ENCODE measurements around the gene PIK3CD. TPM values are rescaled to one million over a fixed set of nuclear protein-coding genes. Genes with fewer than 3 reads are reported as not detected.

The PIK3CD gene
- total RNA-seq, 4 donors from 2014 or later: 4.2 to 5.4 (median 5.0) TPM

DNA sequence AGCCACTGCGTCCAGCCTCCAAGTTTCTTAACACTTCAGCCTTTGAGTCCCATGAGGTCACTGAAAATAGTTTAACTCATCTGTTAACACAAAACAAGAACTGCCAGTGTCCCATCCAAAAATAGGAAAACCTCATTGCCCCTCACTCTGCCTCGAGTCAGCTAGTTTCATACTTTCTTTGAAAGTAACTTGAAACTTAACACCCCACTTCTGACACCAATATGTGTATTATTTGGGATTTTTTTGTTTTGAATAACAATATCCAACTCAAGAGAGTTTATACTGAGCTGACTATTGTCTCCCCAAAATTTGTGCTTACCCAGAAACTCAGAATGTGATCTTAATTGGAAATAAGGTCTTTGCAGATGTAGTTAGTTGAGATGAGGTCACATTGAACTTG lies 16.9 kb upstream of the PIK3CD start:
- TF ChIP-seq, protein P1, sequence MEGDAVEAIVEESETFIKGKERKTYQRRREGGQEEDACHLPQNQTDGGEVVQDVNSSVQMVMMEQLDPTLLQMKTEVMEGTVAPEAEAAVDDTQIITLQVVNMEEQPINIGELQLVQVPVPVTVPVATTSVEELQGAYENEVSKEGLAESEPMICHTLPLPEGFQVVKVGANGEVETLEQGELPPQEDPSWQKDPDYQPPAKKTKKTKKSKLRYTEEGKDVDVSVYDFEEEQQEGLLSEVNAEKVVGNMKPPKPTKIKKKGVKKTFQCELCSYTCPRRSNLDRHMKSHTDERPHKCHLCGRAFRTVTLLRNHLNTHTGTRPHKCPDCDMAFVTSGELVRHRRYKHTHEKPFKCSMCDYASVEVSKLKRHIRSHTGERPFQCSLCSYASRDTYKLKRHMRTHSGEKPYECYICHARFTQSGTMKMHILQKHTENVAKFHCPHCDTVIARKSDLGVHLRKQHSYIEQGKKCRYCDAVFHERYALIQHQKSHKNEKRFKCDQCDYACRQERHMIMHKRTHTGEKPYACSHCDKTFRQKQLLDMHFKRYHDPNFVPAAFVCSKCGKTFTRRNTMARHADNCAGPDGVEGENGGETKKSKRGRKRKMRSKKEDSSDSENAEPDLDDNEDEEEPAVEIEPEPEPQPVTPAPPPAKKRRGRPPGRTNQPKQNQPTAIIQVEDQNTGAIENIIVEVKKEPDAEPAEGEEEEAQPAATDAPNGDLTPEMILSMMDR (IDR thresholded peaks at IDR 0.05): no peak
- TF ChIP-seq POLR2A (IDR thresholded peaks at IDR 0.05): no peak
- intact Hi-C loops (cut with DNase I; ENCODE audit: low total_unique reads): no loop called here

DNA sequence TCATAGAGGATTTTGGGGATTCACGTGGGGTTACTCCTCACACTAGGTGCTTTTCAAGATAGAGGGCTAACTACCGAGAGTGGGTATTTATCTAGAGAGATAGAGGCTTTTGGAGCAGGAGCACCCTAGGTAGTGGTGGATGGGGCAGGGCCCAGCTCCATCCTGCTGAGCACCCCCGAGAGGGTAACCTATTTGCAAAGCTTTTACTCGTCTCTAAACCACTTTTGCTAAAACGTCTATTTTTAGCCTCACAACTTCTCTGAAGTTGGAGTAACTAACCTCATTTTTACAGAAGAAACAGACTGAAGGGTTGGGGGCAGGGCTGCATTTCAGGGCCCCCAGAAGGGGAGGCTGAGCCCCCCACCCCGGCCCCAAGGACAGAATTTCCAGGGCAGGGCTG lies 12.3 kb upstream of the PIK3CD start:
- H3K4me3 ChIP-seq (ENCODE audit: low read depth, poor library complexity, severe bottlenecking): no peak overlapping the region
- TF ChIP-seq, protein P1 (IDR thresholded peaks at IDR 0.05): no peak
- TF ChIP-seq POLR2A (IDR thresholded peaks at IDR 0.05): no peak
- no peak for DNase-seq (ENCODE audit: low spot score in 2 of 2)
- intact Hi-C loops (cut with DNase I; ENCODE audit: low total_unique reads): no loop called here
- WGBS, 2 donors: 74 to 75% methylated on average over 6 of the region's 6 CpGs

More for the DNA sequence above, 16.9 kb upstream of the PIK3CD start:
- DNase-seq (ENCODE audit: low spot score in 2 of 2): no peak
- H3K4me3 ChIP-seq (ENCODE audit: low read depth, poor library complexity, severe bottlenecking): no peak overlapping the region
- 83 to 85% methylated on average over 2 of the region's 2 CpGs for whole genome bisulfite sequencing, 2 donors

DNA sequence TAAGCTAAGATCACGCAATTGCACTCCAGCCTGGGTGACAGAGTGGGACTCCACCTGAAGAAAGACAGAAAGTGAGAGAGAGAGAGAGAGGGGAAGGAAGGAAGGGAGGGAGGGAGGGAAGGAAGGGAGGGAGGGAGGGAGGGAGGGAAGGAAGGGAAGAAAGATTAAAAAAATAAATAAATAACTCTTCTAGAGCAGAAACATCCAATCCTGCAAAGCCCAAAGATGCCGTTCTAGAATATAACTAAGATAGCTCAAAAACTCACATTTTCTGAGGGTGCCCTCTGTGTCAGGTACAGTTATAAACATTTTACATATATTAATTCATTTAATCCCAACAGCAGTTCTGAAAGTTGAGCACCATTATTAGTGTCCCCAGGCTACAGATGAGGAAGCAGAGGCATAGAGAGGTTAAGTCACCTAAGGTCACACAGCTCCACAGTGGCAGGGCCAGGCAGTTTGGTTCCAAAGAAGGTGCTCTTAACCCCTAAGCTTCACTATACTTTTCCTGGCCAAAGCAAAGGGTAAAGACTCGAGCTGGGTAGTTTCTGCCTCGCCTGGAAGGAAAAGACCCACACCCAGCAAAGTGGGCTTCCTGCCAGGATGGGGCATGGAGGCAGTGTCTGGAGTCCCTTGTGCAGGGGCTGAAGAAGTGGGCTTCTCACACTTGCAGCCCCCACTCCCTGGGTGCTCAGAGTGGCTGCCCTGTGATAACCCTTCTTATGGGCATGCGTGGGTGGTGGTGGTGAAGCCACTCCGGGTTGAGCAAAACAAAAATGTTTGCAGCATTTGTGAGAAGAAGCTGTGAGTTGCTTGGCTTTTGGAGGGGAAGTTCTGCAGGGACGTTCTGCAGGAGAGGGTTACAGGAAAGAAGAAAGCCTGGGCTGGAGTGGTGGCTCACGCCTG lies 7.9 kb upstream of the PIK3CD start:
- WGBS, 2 donors: 59 to 73% methylated on average over 6 to 8 of the region's 8 CpGs
- intact Hi-C loops (cut with DNase I; ENCODE audit: low total_unique reads): no loop called here
- TF ChIP-seq POLR2A (IDR thresholded peaks at IDR 0.05): no peak
- TF ChIP-seq, protein P1 (IDR thresholded peaks at IDR 0.05): no peak

DNA sequence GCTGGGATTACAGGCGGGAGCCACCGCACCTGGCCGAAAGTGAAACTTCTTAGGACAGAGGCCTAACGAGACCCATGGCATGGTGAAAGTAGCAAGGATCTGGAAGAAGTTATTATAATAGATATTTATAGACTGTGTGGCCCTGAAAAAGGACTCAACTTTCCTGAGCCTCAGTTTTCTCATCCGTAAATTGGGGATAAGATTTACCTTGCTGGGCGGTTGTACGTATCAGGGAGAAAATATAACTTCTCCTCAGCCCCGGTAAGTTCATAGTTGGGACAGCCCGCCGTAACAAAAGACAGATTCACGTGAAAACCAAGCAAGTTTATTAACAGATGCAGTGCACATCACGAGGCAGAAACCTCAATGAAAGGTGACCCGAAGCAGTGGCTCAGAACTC lies 5.5 kb upstream of the PIK3CD start:
- intact Hi-C loops (cut with DNase I; ENCODE audit: low total_unique reads): no loop called here
- H3K4me3 ChIP-seq (ENCODE audit: low read depth, poor library complexity, severe bottlenecking): no peak overlapping the region
- WGBS, 2 donors: 94% methylated on average over 13 of the region's 13 CpGs
- DNase-seq (ENCODE audit: low spot score in 2 of 2): no peak
- TF ChIP-seq POLR2A (IDR thresholded peaks at IDR 0.05): no peak
- TF ChIP-seq, protein P1 (IDR thresholded peaks at IDR 0.05): no peak

More for the DNA sequence above, 7.9 kb upstream of the PIK3CD start:
- H3K4me3 ChIP-seq (ENCODE audit: low read depth, poor library complexity, severe bottlenecking): no peak overlapping the region
- DNase-seq (ENCODE audit: low spot score in 2 of 2): no peak

DNA sequence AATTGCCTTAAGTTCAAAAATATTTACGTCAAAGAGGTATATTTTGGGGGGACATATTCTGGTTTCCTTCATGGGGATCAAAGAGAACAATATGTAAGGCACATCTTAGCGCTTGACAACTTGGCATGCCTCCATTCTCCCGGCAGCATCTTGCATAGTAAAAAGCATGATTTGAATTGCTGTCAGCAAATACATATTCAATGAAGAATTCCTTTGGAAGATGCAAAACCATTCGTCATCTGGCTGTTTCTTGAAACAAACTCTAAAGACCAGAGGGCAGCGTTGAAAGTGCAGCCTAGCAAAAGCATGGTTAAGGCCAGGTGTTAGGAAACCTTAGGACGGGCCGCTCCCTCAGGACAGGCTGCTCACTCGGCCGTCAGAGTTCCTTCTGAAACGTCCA lies 3.4 kb upstream of the PIK3CD start:
- 55 to 62% methylated on average over 10 of the region's 10 CpGs for WGBS, 2 donors
- intact Hi-C loops (cut with DNase I; ENCODE audit: low total_unique reads): no loop called here
- TF ChIP-seq, protein P1 (IDR thresholded peaks at IDR 0.05): no peak
- no peak for TF ChIP-seq POLR2A (IDR thresholded peaks at IDR 0.05)

More for the DNA sequence above, 3.4 kb upstream of the PIK3CD start:
- H3K4me3 ChIP-seq (ENCODE audit: low read depth, poor library complexity, severe bottlenecking): no peak overlapping the region
- DNase-seq (ENCODE audit: low spot score in 2 of 2): no peak
